HG03571 (cell line): ENCODE measurements around the gene CHST14.
"Not testable (repeated sequence)": the region's sequence is repeated elsewhere in the genome, so short reads cannot be mapped to it uniquely, and the experiment has no call there.

Source experiments
- ATAC-seq: cut with Tn5 transposase; IDR thresholded peaks from one replicate; pipeline ENCODE4 v1.9.1; 2021; ENCODE audit not compliant: unreplicated experiment

Gene CHST14

GRCh38 chr15:40440743-40441564 is 29.8 kb upstream of the CHST14 start, which contains the start of gene BAHD1:
BAHD1 (plus strand) TSS chr15:40440953; CDS start chr15:40458465, 17,512 bp downstream.
- ATAC-seq, result peak; percentile 88

- no peak for ATAC-seq
These were observed 28.9 kb upstream of the CHST14 start for GRCh38 chr15:40441565-40442531.

GRCh38 chr15:40443255-40443654 is 27.5 kb upstream of the CHST14 start:
- no peak for ATAC-seq

- no peak for ATAC-seq
These were observed 26.9 kb upstream of the CHST14 start for GRCh38 chr15:40443846-40444245.

- ATAC-seq, result no peak
These were observed 26.0 kb upstream of the CHST14 start for GRCh38 chr15:40444736-40445135.

GRCh38 chr15:40445421-40445922 is 25.3 kb upstream of the CHST14 start:
- ATAC-seq, result no peak

- ATAC-seq, result no peak
These were observed 24.6 kb upstream of the CHST14 start for GRCh38 chr15:40446144-40446543.

GRCh38 chr15:40448354-40448753 is 22.4 kb upstream of the CHST14 start:
- ATAC-seq, result no peak

GRCh38 chr15:40449275-40449674 is 21.5 kb upstream of the CHST14 start:
- ATAC-seq, result no peak

- no peak for ATAC-seq
These were observed 20.7 kb upstream of the CHST14 start for GRCh38 chr15:40450047-40450446.

GRCh38 chr15:40451527-40452158 is 19.1 kb upstream of the CHST14 start:
- ATAC-seq, result no peak

GRCh38 chr15:40452296-40453090 is 18.3 kb upstream of the CHST14 start:
- ATAC-seq, result no peak

GRCh38 chr15:40453941-40454340 is 16.8 kb upstream of the CHST14 start:
- ATAC-seq, result not testable (repeated sequence)

GRCh38 chr15:40454904-40455391 is 15.8 kb upstream of the CHST14 start:
- ATAC-seq, result no peak

GRCh38 chr15:40456299-40456712 is 14.5 kb upstream of the CHST14 start:
- no peak for ATAC-seq

GRCh38 chr15:40456738-40457137 is 14.0 kb upstream of the CHST14 start:
- ATAC-seq, result no peak

- no peak for ATAC-seq
These were observed 12.1 kb upstream of the CHST14 start for GRCh38 chr15:40458495-40459371.

- no peak for ATAC-seq
These were observed 11.3 kb upstream of the CHST14 start for GRCh38 chr15:40459391-40460015.

GRCh38 chr15:40460404-40460803 is 10.4 kb upstream of the CHST14 start:
- no peak for ATAC-seq
